HFFc6 (cell line): Measurements from ENCODE around the gene USF2. TPM values are rescaled to one million over a fixed set of nuclear protein-coding genes. Genes with fewer than 3 reads are reported as not detected.

Source experiments
- DNase-seq: peaks from one replicate; pipeline ENCODE4 v3.0.0-alpha.2; 2018
- H3K27ac Mint-ChIP-seq: 2 replicates; pipeline ENCODE4 v1.8.0; 2020; ENCODE audit warnings: mild to moderate bottlenecking, mixed read lengths
- H3K27me3 Mint-ChIP-seq: 2 replicates; pipeline ENCODE4 v1.8.0; 2021; ENCODE audit warnings: mild to moderate bottlenecking, moderate library complexity, mixed read lengths; ENCODE audit not compliant: insufficient read depth
- H3K36me3 Mint-ChIP-seq: 2 replicates; pipeline ENCODE4 v1.8.0; 2021; ENCODE audit warnings: low read depth, mixed read lengths
- H3K4me1 Mint-ChIP-seq: 2 replicates; pipeline ENCODE4 v1.8.0; 2020; ENCODE audit warnings: low read depth, mixed read lengths
- H3K4me3 Mint-ChIP-seq: 2 replicates; pipeline ENCODE4 v1.8.0; 2020; ENCODE audit warnings: mild to moderate bottlenecking, moderate library complexity, mixed read lengths
- H3K9me3 Mint-ChIP-seq: 2 replicates; pipeline ENCODE4 v1.8.0; 2020; ENCODE audit warnings: mild to moderate bottlenecking, mixed read lengths
- total RNA-seq, 6 experiments: library from RNA; stranded (reverse); fragmentation: NEBNext Ultra II Directional; extraction: Animal tissue kit (Norgen Biotek cat#: 25700); gene quantifications; 2 replicates in 1 of 6; 3 replicates in 5 of 6; pipeline ENCODE4 v1.2.3, GENCODE V29; 2021
- TF ChIP-seq, protein P1 (sequence below): fragments of 200-600 bp; sonication (generic); IDR thresholded peaks from 2 replicates; pipeline ENCODE4 v1.5.0; 2021; ENCODE audit warnings: antibody characterized with exemption, mild to moderate bottlenecking

USF2 gene
- total RNA-seq, 6 experiments from 2014 or later, result 66.0 to 78.1 (median 71.4) TPM

DNA sequence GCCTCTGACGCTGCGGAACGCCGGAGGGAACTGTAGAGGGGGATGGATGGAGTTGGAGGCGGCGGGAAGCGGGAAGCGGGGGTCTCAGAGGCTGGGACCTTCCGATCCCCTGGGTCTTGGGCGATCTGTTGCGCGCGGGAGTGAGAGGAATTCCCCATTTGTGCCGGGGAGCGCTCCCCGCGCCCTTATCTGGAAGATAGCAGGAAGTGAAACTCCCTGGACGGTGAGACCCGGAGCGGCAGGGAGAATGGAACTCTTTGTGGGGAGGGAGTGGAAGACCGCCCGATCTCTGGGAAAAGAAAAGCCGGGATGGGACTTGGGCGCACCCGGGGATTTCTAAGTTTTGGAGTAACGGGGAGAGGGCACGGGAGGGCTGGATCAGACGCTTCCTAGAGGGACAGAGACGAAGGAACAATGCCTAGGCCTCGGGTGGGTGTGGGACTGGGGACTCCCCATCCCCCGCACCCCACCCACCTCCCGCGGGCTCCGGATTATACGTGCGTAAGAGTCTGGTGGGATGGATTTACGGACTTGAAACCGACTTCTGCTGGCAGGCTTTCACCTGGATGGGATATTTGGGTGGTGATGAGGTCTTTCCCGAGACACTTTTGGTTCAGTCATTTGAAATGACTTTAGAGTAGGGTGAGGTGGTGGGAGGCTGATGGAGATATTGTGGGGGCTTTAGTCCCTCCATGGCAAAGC is 19.5 kb upstream of the USF2 start:
- Mint-ChIP-seq H3K27ac (no peak overlapping the region), H3K9me3 (peaks cover 6% of the 10 kb centered on the region; the same call in 1 of the 2 replicates), H3K27me3 (peaks cover 36% of the 10 kb centered on the region), H3K36me3 (peaks cover 5% of the 10 kb centered on the region; the same call in 1 of the 2 replicates), H3K4me3 (no peak overlapping the region), H3K4me1 (no peaks in the 10 kb centered on the region)
- TF ChIP-seq, protein P1, sequence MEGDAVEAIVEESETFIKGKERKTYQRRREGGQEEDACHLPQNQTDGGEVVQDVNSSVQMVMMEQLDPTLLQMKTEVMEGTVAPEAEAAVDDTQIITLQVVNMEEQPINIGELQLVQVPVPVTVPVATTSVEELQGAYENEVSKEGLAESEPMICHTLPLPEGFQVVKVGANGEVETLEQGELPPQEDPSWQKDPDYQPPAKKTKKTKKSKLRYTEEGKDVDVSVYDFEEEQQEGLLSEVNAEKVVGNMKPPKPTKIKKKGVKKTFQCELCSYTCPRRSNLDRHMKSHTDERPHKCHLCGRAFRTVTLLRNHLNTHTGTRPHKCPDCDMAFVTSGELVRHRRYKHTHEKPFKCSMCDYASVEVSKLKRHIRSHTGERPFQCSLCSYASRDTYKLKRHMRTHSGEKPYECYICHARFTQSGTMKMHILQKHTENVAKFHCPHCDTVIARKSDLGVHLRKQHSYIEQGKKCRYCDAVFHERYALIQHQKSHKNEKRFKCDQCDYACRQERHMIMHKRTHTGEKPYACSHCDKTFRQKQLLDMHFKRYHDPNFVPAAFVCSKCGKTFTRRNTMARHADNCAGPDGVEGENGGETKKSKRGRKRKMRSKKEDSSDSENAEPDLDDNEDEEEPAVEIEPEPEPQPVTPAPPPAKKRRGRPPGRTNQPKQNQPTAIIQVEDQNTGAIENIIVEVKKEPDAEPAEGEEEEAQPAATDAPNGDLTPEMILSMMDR, result no peak
- DNase-seq, result no peak

DNA sequence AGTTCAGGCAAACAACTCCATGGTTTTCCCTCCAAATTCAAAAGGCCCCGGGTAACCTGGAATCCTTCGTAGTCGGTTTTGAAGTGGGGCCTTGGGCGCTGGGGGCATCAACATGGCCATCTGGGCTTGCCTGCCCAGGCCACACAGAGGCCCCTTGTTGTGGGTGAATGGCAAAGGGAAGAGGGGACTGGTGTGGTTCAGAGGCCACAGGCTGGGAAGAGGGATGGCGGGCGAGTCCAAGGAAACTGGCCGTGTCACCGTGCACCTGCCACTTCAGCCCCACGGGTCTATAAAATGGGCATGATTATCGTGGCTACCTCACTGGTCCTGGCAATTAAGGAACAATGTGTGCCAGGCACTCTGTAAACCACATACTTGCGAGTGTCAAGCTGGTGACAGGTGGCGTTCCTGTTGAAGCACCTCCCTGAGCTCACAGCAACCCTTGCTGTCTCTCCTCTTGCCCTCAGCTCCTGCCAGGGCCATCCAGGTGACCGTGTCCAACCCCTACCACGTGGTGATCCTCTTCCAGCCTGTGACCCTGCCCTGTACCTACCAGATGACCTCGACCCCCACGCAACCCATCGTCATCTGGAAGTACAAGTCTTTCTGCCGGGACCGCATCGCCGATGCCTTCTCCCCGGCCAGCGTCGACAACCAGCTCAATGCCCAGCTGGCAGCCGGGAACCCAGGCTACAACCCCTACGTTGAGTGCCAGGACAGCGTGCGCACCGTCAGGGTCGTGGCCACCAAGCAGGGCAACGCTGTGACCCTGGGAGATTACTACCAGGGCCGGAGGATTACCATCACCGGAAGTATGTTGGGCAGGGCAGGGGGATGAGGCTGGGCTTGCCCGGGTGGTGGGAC is 18.7 kb upstream of the USF2 start:
- Mint-ChIP-seq H3K4me1 (no peaks in the 10 kb centered on the region), H3K27ac (no peak overlapping the region), H3K4me3 (no peak overlapping the region), H3K27me3 (peaks cover 36% of the 10 kb centered on the region), H3K9me3 (no peaks in the 10 kb centered on the region; the same call in 1 of the 2 replicates), H3K36me3 (peaks cover 5% of the 10 kb centered on the region; the same call in 1 of the 2 replicates)
- TF ChIP-seq, protein P1, result no peak
- DNase-seq, result no peak

DNA sequence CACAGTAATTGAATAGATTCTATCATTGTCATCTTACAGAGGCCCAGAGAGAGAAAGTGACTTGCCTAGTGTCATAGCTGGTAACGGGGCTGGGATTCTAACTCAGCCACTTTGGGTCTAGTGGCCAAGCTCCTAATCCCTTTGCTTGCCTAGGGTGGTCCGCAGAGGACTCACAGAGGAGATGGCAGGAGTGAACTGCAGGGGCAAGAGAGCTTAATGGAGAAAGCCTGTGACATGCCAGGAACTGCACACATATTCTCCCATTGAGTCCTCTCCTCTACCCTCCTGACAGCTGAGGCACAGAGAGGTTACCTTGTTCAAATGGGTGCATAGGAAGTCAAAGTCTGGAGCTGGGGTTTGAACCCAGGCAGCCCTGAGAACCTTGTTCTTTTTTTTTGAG is 17.3 kb upstream of the USF2 start:
- Mint-ChIP-seq H3K27ac (no peak overlapping the region), H3K4me3 (no peak overlapping the region), H3K4me1 (no peaks in the 10 kb centered on the region), H3K36me3 (no peaks in the 10 kb centered on the region), H3K9me3 (no peaks in the 10 kb centered on the region), H3K27me3 (peaks cover 29% of the 10 kb centered on the region)
- DNase-seq, result no peak
- TF ChIP-seq, protein P1, result no peak

DNA sequence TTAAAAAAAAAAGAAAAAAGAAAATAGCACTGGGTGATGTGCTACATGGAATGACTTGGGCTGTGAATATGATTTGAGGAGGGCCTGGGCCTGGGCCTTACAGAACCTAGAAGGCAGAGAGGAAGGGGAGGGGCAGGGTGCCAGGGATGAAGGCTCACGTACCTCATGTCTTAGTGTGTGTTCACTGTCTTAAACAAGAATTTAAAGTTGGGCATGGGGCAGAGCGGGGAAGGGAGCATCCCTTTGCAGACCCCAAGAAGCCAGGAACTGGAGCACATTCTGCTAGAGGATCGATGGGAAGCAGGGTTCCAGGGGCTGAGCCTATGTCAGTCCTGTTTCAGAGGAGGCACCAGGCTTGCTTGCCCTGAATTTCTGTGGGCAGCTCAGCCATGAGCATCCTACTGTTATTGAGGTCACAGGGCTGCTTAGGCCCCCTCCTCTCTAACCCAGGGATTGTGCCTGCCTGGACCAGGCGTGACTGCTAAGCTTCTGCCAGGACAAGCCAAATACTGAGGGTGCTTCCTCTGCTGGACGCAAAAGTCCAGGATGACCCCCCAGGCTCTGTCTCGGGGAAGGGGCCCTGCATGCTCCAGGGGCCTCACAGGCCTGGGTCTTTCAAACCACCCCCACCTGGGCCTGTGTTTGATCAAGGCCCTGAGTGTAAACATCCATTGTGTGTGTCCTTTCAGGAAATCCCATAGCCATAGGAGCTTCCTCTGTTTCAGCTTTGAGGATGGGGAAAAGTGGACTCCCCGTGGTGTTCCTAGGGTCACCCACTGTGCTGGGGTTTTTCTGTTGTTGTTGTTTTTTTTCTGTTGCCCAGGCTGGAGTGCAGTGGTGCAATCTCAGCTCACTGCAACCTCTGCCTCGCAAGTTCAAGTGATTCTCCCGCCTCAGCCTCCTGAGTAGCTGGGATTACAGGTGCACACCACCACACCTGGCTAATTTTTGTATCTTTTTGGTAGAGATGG is 15.2 kb upstream of the USF2 start:
- Mint-ChIP-seq H3K27me3 (peaks cover 23% of the 10 kb centered on the region), H3K27ac (no peak overlapping the region), H3K36me3 (no peaks in the 10 kb centered on the region), H3K9me3 (no peaks in the 10 kb centered on the region), H3K4me3 (no peak overlapping the region), H3K4me1 (no peaks in the 10 kb centered on the region)
- no peak for DNase-seq
- TF ChIP-seq, protein P1, result no peak
